GM06990 (cell line): Measurements from ENCODE around the gene FGF5.

Experiments used
- DNase-seq: peaks from one replicate; pipeline ENCODE4 v3.0.0-alpha.2; 2011; ENCODE audit not compliant: insufficient read length; ENCODE audit errors: extremely low read depth
- H3K27me3 ChIP-seq: replicated peaks from 2 replicates; pipeline ENCODE4 v1.6.0; 2011; ENCODE audit warnings: low read length; ENCODE audit not compliant: control insufficient read depth, insufficient read depth
- H3K36me3 ChIP-seq: 2 replicates; pipeline ENCODE4 v1.5.1; 2011; ENCODE audit warnings: low read length; ENCODE audit not compliant: control insufficient read depth, insufficient read depth
- H3K4me3 ChIP-seq: replicated peaks from 2 replicates; pipeline ENCODE4 v1.5.1; 2011; ENCODE audit warnings: low read depth, mild to moderate bottlenecking, control low read depth, low read length
- TF ChIP-seq, protein P1 (sequence below): IDR thresholded peaks from 2 replicates; pipeline ENCODE4 v1.5.1; 2011; ENCODE audit warnings: low read length, control low read depth, mild to moderate bottlenecking, inconsistent platforms; ENCODE audit not compliant: insufficient read depth, poor library complexity, severe bottlenecking

The FGF5 gene

GRCh38 chr4:80253510-80253909 lies 13.0 kb upstream of the FGF5 start:
- H3K27me3 ChIP-seq = no peaks in the 10 kb centered on the region
- H3K36me3 ChIP-seq = no peaks in the 10 kb centered on the region
- no peak for DNase-seq
- TF ChIP-seq, protein P1, sequence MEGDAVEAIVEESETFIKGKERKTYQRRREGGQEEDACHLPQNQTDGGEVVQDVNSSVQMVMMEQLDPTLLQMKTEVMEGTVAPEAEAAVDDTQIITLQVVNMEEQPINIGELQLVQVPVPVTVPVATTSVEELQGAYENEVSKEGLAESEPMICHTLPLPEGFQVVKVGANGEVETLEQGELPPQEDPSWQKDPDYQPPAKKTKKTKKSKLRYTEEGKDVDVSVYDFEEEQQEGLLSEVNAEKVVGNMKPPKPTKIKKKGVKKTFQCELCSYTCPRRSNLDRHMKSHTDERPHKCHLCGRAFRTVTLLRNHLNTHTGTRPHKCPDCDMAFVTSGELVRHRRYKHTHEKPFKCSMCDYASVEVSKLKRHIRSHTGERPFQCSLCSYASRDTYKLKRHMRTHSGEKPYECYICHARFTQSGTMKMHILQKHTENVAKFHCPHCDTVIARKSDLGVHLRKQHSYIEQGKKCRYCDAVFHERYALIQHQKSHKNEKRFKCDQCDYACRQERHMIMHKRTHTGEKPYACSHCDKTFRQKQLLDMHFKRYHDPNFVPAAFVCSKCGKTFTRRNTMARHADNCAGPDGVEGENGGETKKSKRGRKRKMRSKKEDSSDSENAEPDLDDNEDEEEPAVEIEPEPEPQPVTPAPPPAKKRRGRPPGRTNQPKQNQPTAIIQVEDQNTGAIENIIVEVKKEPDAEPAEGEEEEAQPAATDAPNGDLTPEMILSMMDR = no peak
- H3K4me3 ChIP-seq = no peak overlapping the region

DNA sequence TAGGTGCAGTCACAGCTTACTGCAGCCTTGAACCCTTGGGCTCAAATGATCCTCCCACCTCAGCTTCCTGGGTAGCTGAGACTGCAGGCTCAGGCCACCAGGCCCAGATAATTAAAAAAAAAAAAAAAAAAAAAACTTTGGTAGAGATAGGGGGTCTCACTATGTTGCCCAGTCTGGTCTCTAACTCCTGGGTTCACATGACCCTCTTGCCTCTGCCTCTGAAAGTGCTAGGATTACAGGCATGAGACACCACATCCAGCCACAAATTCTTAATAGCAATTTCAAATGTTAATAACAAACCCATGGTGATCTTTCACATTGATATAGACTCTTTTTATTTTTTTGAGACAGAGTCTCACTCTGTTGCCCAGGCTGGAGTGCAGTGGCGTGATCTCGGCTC lies 12.3 kb upstream of the FGF5 start:
- DNase-seq = no peak
- H3K36me3 ChIP-seq = no peaks in the 10 kb centered on the region
- H3K4me3 ChIP-seq = no peak overlapping the region
- TF ChIP-seq, protein P1 = no peak
- H3K27me3 ChIP-seq = no peaks in the 10 kb centered on the region

DNA sequence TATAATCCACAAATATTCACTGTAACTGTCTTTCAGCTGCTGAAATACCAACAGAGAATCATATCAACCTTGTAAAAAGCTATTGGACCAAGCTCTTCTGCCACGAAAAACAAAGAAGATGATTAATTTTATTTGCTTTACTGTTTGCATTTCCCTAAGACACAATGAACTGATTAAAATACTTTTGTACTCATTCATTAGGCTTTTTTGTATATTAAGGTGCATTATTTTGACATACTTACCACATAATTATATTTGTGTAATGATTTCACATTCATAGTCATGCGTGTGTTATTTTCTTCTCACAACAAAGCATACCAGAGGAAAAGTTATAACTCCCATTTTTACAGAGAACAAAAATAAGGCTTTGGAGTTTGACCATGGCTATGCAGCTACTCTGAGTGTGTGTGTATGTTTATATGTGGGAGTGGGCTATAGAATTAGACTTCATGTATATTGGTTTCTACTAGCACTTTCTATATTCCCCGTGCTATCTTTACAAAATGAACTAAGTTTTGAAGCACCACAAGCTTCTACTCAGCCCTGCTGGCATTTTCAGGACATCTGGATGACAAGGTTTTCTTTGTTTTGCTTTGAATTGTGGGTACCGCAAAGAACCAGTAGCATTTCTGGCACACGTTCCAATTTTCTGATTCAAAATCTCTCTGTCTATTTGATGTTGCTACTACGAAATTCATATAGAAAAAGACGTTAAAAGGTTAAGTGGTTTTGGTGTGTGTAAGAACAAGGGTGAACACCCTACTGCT lies 11.0 kb upstream of the FGF5 start:
- Histone ChIP-seq H3K27me3 (no peaks in the 10 kb centered on the region), H3K4me3 (no peak overlapping the region)
- TF ChIP-seq, protein P1 = no peak

DNA sequence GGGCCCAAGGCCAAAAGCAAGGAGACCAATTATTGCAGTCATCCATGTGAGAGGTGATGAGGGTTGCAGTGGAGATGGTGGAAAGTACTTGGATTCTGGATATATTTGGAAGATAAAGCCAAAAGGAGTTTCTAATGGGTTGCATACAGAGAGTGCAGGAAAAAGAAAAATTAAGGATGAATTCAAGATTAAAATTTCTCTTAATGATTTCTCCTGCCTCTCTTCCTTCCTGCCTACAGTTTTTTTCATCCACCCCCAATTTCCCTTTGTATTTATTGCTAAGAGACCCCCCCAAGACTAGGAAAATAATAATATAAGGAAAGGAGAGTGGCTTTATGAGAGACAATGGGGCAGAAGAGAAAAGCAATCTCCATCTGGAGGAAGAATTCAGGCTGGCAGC lies 8.6 kb upstream of the FGF5 start:
- no peak overlapping the region for H3K4me3 ChIP-seq
- no peaks in the 10 kb centered on the region; the same call in 1 of the 2 replicates for H3K27me3 ChIP-seq
- no peaks in the 10 kb centered on the region for H3K36me3 ChIP-seq
- TF ChIP-seq, protein P1 = no peak
- no peak for DNase-seq

More for the DNA sequence above, 11.0 kb upstream of the FGF5 start:
- DNase-seq = no peak
- H3K36me3 ChIP-seq = no peaks in the 10 kb centered on the region

GRCh38 chr4:80259012-80259411 lies 7.5 kb upstream of the FGF5 start:
- DNase-seq = no peak
- TF ChIP-seq, protein P1 = no peak
- no peaks in the 10 kb centered on the region for H3K36me3 ChIP-seq
- no peaks in the 10 kb centered on the region; the same call in 1 of the 2 replicates for H3K27me3 ChIP-seq
- no peak overlapping the region for H3K4me3 ChIP-seq
